HG02588 (cell line): ENCODE results near the gene CIC.
"Not testable (repeated sequence)": the region's sequence is repeated elsewhere in the genome, so short reads cannot be mapped to it uniquely, and the experiment has no call there.

Experiments used
- ATAC-seq: cut with Tn5 transposase; IDR thresholded peaks from one replicate; pipeline ENCODE4 v1.9.1; 2021; ENCODE audit warnings: mild to moderate bottlenecking, moderate library complexity; ENCODE audit not compliant: unreplicated experiment

CIC gene

DNA sequence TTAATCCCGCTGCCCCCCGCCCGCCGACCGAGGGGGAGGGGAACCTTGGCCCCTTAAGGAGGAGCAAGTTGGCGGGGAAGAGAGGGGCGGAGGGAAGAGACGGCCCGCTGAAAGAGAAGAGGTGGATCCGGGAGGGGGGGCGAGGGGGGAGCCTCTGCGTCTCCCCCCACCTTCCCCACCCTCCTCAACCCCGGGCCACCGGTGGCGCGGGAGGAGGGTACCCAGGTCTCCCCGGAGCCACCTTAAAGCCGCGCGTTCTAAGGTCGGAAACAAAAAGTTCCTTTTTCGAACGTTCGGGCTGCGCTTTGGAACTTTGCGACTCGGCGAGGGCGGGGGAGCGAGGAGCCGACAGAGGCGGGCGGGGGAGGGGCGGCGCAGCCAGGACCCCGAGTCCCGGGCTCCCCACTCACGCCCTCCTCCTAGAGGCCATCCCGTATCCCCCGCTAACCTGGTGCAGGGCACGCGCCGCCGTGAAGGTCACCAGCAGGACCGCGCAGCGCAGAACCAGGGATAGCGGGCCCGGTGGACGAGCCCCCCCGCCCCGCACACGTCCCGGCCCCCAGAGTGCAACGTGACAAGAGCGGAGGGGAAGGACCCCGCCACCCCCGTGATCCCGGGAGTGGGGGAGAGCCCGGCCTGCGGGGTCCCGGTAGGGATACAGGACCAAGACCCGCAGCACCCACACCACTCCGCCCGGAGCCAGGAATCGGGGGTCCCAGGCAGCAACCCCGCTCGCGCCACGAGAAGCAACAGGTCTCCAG, 14.8 kb upstream of the CIC start:
- ATAC-seq: peak; percentile 28

DNA sequence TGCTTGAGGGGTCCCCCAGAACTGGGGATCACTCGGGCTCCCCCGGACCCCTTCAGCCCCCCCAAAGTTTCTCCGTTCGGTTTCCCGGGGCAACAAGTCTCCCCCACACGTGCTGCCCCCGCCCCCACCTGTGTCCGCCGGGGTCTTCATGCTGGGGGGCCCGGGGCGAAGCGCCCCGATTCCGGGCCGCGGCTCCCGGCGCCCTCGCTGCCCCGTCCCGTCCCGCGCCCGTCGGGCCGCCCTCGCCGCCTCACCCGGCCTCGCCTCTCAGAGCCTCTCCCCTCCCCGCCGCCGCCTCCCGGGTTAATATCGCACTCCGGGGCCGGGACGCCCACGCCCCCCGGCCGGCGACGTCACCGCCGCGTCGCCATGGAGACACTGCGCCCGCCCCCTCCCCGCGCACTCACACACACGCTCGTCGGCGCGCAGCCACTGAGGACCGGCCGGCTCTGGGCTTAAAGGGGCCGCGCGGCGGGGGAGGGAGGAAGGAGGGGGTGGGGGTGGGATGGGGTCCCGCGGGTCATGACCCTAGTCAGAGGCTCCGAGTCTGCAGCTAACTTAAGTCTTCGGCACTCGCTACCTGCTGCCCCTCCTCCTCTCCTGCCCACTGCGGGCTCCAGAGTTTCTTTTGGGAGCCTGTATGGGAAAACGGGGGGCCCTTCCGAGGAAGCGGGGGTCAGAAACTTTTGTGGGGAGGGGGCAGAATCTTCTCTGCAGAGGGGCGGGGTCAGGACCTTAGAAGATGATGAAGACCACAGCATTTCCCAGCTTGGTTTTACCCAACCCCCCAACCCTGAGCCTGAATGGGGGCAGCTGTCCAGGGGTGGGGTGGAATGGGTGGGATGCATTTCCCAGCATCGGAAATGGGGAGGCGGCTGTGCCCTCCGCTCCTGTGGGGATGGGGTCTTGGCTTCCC, 13.9 kb upstream of the CIC start, which contains the start of gene ERF:
TSS of gene ERF (minus strand) at position 279 of the 916 bp plus-strand sequence. CDS start at position 150, 129 bp downstream.
- ATAC-seq: peak; percentile 61

DNA sequence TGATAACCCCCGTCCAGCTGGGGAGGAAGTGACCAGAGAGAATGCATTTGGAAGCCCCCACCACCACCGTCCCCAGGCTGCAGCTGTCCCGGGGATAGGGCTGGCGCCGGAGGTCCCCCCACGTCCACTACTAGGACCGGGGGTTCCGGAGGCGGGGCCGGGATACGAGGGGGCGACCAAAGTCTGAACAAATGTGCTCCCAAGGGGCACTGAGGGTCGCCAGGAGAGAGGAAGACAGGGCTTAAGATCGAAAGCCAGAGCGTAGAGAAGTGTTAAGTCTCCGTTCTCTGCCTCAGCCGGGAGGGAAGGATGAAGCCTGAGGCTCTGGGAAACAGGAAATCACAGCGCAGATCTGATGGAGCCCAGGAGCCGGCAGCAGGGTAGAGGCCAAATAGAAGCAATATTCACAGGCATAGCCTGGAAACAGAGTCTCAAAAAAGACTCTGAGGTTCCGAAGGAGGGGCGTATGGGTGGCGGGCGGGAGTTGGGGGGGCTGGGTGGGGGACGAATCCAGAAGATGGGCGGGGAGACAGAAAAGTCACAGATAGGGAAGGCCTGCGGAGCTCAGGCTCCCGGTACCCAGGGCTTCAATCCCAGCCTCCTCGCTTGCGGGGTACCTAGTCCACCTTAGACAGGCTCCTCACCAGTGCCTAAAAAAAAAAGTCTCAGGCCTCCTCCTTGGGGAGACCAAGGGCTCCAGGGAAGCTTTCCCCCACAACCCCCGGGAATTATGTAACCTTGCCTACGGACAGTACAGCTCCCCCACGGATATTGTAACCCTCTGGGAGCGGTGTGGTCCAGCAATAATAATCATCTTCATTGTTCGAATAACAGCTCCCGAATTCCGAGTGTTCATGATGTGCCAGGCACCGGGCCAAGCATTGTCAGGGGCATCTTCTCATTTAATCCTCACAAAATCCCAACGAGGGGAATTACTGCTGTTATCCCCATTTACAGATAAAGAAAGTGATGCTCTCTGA, 13.0 kb upstream of the CIC start:
- no peak for ATAC-seq

DNA sequence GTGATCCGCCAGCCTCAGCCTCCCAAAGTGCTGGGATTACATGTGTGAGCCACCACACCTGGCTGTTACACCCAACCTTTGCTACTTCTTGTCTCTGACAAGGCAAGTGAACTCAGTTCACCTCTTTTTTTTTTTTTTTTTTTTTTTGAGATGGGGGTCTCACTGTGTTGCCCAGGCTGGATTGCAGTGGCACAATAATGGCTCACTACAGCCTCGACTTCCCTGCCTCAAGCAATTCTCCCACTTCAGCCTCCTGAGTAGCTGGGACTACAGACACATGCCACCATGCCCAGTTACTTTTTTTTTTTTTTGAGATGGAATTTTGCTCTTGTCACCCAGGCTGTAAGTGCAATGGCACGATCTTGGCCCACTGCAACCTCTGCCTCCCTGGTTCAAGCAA, 11.2 kb upstream of the CIC start:
- ATAC-seq: not testable (repeated sequence)

DNA sequence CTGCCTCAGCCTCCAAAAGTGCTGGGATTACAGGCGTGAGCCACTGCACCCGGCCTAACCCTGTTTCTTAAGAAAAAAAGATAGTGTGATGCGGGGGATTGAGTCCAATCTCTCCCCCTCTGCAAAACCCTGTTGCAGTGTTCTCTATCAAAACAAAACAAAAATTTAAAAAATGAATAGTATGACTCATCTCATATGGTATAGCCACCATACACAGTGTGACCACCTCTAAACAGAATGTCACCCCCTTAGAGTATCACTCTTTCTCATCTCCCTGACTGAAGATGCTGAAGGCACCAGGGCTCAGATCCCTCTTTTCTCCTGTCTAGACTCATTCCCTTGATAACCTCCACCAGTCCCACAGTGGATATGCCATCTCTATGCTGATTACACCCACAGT, 7.3 kb upstream of the CIC start:
- ATAC-seq: no peak

DNA sequence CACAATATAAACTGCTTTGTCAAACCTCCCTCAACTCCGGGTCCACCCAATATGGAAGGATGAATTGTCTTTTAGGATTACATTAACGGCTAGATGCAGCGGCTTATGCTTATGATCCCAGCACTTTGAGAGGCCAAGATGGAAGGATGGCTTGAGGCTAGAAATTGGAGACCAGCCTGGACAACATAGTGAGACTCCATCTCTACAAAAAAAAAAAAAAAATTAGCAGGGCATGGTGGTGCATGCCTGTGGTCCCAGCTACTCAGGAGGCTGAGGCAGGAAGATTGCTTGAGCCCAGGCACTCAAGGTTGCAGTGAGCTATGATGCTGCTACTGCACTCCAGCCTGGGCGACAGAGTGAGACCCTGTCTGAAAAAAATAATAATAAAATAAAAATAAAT, 2.9 kb upstream of the CIC start:
- ATAC-seq: not testable (repeated sequence)

DNA sequence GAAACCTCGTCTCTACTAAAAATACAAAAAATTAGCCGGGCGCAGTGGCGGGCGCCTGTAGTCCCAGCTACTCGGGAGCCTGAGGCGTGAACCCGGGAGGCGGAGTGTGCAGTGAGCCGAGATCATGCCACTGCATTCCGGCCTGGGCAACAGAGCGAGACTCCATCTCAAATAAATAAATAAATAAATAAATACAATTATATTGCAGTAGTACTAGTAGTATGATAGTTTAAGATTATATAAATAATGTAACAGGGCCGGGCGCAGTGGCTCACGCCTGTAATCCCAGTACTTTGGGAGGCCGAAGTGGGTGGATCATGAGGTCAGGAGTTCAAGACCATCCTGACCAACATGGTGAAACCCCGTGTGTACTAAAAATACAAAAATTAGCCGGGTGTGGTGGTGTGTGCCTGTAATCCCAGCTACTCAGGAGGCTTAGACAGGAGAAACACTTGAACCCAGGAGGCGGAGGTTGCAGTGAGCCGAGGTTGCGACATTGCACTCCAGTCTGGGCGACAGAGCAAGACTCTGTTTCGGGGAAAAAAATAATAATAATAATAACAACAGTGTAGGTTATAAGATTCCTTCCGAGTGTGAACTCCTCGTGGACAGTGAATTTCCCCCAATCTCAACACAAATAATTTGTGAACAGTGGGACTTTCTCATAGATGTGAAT, 2.0 kb upstream of the CIC start:
- not testable (repeated sequence) for ATAC-seq

DNA sequence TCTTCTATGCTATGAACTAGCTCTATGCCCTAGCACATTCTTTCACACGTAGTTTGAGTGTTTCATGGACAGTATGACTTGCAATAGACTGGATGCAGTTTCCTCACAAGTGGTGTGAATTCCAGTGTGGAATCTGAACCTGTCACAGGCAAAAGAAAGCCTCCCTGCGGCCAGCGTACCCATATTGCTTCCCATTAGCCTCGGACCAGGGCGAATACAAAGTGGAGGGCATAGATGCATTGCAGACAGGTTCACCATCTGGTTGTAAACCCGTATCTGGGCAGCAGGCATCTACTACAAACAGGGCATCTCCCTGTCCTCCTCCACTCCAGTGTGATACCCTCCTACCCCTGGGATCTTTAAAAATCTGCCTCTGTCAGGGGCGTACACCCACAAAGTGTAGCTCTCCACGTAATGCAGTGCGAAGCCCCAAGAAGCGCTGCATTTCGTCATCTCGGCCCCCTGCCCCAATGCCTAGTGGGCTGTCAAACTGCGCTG, 1.4 kb upstream of the CIC start:
- ATAC-seq: no peak

DNA sequence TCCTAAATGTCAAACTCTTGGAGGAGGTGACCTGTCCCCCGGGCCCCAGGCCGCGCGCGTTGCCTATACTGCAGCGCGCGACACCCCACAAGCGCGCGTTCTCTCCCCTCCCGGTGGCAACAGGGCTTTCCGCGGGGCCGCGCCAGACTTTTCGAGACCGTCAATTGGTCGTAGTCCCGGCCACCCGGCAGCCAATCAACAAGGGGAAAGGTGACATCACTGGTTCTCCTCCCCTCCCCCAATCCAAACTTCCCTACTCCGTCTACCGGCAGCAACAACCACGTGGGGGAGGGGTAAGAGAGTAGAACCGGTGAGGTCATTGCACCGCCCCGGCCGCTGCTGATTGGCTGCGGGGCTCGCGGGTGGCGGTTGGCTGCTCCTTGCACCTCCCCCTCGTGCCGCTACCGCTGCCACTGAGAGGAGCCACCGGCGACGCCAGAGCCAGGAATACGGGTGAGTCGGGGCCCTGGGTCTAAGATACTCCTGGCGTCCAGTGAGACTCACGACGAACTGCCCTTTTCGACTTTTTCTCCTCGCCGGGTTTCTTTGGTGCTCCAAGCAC, 829 bp upstream of the CIC start:
- ATAC-seq: peak; percentile 50

DNA sequence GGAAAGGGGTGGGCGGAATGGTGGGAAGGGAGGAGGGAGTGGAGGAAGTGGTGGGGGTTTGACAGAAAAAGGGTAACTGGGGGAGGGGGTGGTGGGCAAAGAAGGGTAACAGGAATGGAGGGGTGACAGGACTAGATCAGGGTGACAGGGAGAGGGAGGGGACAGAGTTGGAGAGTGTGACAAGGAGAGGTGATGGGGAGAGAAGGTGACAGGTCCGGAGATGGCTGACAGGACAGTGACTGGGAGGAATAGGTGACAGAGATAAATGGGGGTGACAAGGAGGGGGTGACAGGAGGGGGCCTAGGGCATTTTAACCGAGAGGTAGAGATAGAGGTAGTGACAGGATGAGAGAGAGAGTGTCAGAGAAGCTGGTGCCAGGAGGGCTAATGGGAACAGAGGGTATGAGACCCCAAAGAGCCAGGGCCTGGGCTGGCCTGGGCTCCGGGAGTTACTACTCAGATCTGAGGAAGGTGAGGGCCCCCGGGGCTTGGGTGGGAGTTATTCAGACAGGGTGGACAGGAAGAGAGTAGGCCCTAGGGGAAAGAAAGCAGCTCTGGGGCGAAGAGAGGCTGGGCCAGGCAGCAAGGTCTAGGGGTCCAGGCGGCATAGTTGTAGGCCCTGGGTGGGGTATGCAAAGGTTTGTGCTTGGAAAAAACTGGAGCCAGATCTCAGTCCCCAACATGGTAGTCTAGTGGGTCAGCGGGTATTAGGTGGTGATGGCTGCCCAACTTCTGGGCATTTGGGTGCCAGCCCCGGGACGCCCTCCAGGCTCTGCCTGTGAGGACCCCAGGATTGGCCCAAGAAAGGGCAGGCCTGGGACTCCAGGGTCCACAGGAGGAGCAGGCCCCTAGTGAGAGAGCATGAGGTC, 660 bp downstream of the CIC start:
- ATAC-seq: no peak

DNA sequence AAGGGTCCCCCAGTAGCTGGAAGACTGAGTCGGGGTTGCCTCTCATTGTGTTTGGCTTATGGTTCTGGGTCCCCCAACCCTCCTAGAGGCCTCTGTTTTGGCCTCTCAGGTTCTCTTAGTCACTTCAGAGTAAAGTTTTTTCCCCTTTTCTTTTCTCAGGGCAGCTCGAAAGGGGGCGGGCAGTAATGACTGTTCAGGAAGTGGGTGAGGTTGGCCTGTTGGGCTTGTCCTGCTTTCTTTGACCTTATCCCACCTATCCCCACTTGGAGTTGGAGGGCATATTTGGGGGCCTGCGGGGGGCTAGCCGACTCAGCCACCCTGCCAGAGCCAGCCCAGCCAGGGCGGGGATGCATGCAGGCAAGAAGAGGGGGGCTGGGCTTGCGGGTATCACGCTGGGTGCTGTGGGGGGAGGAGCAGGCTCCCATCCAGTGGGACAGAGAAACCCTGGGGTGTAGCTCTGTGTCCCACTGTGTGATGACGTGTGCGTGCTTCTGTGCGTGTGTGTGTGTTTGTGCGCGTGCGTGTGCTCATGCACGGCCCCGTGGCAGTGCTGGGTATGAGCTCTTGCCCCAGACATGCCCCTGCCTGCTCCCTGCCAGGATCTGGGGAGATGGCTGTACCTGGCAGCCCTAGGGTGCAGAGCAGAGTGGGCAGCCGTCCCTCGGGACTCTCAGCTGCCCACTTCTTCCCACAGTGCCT, 1.4 kb downstream of the CIC start:
- ATAC-seq: no peak

DNA sequence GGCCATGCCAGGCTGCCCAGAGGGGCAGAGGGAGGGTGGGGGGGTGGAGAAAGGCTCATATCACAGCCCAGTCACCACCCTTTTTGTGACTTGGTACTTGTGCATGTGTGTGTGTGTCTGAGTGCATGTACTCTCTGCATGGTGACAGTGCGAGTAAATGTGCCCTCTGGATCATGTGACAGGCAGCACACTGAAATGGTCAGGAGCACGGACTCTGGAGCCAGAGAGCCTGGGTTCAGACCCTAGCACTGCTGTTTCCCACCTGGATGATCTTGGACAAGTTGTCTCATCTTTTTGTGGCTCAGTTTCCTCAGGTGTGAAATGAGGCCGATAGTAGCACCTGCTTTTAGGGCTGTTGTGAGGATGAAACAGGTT, 2.0 kb downstream of the CIC start:
- ATAC-seq: no peak

DNA sequence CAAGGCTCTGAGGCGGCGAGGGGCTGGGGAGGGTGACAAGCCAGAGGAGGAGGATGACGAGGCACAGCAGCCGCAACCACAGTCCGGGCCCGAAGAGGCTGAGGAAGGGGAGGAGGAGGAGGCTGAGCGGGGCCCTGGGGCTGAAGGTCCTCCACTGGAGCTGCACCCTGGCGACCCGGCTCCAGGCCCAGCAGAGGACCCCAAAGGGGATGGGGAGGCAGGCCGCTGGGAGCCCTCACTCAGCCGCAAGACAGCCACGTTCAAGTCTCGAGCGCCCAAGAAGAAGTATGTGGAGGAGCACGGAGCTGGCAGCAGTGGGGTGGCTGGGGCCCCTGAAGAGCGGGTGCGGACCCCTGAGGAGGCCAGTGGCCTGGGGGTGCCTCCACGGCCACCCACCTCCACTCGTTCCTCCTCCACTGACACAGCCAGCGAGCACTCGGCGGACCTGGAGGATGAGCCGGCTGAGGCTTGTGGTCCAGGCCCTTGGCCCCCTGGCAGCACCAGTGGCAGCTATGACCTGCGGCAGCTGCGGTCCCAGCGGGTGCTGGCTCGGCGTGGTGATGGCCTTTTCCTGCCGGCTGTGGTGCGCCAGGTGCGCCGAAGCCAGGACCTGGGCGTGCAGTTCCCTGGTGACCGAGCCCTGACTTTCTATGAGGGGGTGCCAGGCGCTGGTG, 2.9 kb downstream of the CIC start:
- ATAC-seq: no peak

DNA sequence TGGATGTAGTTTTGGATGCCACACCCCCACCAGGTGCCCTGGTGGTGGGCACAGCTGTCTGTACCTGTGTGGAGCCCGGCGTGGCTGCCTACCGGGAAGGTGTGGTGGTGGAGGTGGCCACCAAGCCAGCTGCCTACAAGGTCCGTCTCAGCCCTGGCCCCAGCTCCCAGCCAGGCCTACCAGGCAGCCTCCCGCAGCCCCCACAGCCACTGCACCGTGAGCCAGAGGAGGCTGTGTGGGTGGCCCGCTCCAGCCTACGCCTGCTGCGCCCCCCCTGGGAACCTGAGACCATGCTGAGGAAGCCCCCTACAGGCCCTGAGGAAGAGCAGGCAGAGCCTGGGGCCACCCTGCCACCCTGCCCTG, 3.5 kb downstream of the CIC start:
- ATAC-seq: no peak

DNA sequence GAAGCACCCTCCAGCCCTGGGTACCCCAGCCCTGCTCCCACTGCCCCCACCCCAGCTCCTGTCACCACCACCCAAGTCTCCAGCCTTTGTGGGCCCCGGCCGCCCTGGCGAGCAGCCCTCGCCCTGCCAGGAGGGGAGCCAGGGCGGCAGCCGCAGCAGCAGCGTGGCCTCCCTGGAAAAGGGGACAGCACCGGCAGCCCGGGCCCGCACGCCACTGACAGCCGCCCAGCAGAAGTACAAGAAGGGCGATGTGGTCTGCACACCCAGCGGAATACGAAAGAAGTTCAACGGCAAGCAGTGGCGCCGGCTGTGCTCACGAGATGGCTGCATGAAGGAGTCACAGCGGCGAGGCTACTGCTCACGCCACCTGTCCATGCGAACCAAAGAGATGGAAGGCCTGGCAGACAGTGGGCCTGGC, 3.9 kb downstream of the CIC start:
- no peak for ATAC-seq

DNA sequence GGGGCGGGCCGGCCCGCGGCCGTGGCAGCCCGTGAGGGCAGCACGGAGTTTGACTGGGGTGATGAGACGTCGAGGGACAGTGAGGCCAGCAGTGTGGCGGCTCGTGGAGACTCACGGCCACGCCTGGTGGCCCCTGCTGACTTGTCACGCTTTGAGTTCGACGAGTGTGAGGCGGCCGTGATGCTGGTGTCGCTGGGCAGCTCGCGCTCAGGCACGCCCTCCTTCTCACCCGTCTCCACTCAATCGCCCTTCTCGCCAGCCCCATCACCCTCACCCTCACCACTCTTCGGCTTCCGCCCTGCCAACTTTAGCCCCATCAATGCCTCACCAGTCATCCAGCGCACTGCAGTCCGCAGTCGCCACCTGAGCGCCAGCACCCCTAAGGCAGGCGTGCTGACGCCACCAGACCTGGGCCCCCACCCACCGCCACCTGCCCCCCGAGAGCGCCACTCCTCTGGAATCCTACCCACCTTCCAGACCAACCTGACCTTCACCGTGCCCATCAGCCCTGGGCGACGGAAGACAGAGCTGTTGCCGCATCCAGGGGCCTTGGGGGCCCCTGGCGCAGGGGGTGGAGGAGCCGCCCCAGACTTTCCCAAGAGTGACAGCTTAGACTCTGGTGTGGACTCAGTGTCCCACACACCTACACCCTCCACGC, 4.5 kb downstream of the CIC start:
- no peak for ATAC-seq

DNA sequence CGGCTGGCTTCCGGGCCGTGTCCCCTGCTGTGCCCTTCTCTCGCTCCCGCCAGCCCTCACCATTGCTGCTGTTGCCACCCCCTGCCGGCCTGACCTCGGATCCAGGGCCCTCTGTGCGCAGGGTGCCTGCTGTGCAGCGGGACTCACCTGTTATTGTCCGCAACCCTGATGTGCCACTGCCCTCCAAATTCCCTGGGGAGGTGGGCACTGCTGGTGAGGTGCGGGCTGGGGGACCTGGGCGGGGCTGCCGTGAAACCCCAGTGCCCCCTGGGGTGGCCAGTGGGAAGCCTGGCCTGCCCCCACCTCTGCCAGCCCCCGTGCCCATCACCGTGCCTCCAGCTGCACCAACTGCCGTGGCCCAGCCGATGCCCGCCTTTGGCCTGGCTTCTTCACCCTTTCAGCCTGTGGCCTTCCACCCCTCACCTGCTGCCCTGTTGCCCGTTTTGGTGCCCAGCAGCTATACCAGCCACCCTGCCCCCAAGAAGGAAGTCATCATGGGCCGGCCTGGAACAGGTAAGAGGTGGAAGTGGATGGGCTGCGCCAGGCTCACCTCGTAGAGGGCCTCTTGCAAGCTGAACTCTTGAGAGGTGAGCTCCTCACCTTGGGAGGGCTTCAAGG, 5.1 kb downstream of the CIC start:
- ATAC-seq: no peak
